ENCODE measurements around the gene MPPED2. TPM values are rescaled to one million over a fixed set of nuclear protein-coding genes. Genes with fewer than 3 reads are reported as not detected.

MPPED2 gene
- total RNA-seq, 1 donor from 2014 or later = 1.6 TPM

DNA sequence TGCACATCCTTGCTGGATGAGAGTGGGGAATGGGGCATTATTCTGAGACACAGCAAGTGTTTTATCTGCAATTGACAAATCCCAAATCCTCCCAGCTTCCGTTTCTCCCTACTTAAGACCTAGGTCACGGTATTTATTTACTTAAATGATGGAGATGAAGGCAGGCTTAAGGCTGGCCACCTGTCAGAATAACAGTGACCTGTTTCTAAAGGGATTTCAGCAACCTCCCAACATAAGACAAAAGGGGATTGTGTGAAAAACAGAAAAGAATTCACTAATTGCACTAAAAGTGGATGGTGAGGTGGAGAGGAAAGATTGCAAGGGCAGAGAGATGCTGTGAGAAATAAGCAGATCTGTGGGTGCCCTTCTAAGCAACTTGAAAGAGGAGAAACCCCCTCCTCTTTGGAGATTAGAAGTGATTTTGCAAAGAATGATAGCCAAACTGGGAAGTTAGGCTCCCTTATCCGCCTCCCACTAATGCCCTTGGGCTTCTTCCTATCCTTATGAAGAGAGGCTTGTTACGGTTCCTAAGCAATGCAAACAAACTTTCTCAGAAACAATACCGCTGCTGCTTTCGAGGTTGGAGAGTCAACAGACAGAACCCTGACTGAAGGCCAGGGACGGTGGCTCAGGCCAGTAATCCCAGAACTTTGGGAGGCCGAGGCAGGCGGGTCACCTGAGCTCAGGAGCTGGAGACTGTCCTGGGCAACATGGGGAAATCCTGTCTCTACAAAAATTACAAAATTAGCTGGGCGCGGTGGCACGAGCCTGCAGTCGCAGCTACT is 179.0 kb downstream of the MPPED2 start:
- Mint-ChIP-seq H3K4me1 (ENCODE audit: low read depth, unreplicated experiment) (no peaks in the 10 kb centered on the region), H3K27ac (ENCODE audit: unreplicated experiment) (no peak overlapping the region), H3K9me3 (ENCODE audit: unreplicated experiment) (no peaks in the 10 kb centered on the region), H3K36me3 (ENCODE audit: low read depth, unreplicated experiment) (no peaks in the 10 kb centered on the region), H3K27me3 (ENCODE audit: low read depth, unreplicated experiment) (peaks cover 18% of the 10 kb centered on the region), H3K4me3 (ENCODE audit: unreplicated experiment) (no peak overlapping the region)
- H3K4me1 ChIP-seq (ENCODE audit: insufficient read depth, low read length) = no peaks in the 10 kb centered on the region
- H3K4me2 ChIP-seq (ENCODE audit: low read length) = no peak overlapping the region
- no peaks in the 10 kb centered on the region for H4K20me1 ChIP-seq (ENCODE audit: insufficient read depth, low read length)
- H3K79me2 ChIP-seq (ENCODE audit: insufficient read depth, low read length) = no peaks in the 10 kb centered on the region
- TF ChIP-seq, protein P1, sequence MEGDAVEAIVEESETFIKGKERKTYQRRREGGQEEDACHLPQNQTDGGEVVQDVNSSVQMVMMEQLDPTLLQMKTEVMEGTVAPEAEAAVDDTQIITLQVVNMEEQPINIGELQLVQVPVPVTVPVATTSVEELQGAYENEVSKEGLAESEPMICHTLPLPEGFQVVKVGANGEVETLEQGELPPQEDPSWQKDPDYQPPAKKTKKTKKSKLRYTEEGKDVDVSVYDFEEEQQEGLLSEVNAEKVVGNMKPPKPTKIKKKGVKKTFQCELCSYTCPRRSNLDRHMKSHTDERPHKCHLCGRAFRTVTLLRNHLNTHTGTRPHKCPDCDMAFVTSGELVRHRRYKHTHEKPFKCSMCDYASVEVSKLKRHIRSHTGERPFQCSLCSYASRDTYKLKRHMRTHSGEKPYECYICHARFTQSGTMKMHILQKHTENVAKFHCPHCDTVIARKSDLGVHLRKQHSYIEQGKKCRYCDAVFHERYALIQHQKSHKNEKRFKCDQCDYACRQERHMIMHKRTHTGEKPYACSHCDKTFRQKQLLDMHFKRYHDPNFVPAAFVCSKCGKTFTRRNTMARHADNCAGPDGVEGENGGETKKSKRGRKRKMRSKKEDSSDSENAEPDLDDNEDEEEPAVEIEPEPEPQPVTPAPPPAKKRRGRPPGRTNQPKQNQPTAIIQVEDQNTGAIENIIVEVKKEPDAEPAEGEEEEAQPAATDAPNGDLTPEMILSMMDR (IDR thresholded peaks at IDR 0.05; ENCODE audit: insufficient read depth, low read depth, low read length) = no peak
- no peak for TF ChIP-seq EZH2 (IDR thresholded peaks at IDR 0.05; ENCODE audit: insufficient read depth, low read length)
- DNase-seq (ENCODE audit: low read depth) (no peak), FAIRE-seq (no peak)
- no peak overlapping the region for H3K4me3 ChIP-seq (ENCODE audit: insufficient read depth, low read depth, low read length)
- no peak overlapping the region for H3K9ac ChIP-seq (ENCODE audit: low read length)
- H2AFZ ChIP-seq (ENCODE audit: low read depth, low read length) = no peak overlapping the region
- H3K9me3 ChIP-seq (ENCODE audit: insufficient read depth, low read depth, low read length) = peaks cover 2% of the 10 kb centered on the region
- no peaks in the 10 kb centered on the region for H3K36me3 ChIP-seq (ENCODE audit: insufficient read depth, low read length)
- H3K27ac ChIP-seq (ENCODE audit: low read depth, low read length) = no peak overlapping the region
- no peaks in the 10 kb centered on the region for H3K27me3 ChIP-seq (ENCODE audit: insufficient read depth, low read length)

DNA sequence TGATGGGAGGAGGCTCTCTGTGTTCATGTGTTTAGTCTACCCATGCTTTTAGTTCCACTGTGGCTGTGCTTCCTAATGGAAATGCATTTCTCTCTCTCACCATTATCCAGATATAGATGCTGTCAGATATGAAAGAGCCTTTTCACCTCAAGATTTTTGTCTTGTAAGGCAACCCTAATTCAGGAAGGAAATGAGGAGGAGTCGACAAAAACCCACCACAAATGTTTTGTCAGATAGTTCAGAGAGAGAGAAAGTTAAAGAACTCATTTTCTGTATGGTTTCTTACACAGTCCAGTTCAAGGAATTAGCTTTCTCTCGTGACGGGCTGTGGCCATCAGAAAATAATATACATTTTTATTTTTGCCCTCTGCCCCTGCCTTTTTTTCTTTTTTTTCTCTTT is 180.8 kb downstream of the MPPED2 start:
- FAIRE-seq (no peak), DNase-seq (ENCODE audit: low read depth) (no peak)
- peaks cover 18% of the 10 kb centered on the region for H3K27me3 Mint-ChIP-seq (ENCODE audit: low read depth, unreplicated experiment)
- no peak overlapping the region for H3K27ac Mint-ChIP-seq (ENCODE audit: unreplicated experiment)
- H3K4me1 ChIP-seq (ENCODE audit: insufficient read depth, low read length) = no peaks in the 10 kb centered on the region
- no peaks in the 10 kb centered on the region for H3K27me3 ChIP-seq (ENCODE audit: insufficient read depth, low read length)
- H3K9me3 Mint-ChIP-seq (ENCODE audit: unreplicated experiment) = no peaks in the 10 kb centered on the region
- no peak overlapping the region for H3K4me3 Mint-ChIP-seq (ENCODE audit: unreplicated experiment)
- no peaks in the 10 kb centered on the region for H3K79me2 ChIP-seq (ENCODE audit: insufficient read depth, low read length)
- H3K27ac ChIP-seq (ENCODE audit: low read depth, low read length) = no peak overlapping the region
- no peak overlapping the region for H3K4me2 ChIP-seq (ENCODE audit: low read length)
- TF ChIP-seq, protein P1 (IDR thresholded peaks at IDR 0.05; ENCODE audit: insufficient read depth, low read depth, low read length) = no peak
- TF ChIP-seq EZH2 (IDR thresholded peaks at IDR 0.05; ENCODE audit: insufficient read depth, low read length) = no peak
- peaks cover 2% of the 10 kb centered on the region for H3K9me3 ChIP-seq (ENCODE audit: insufficient read depth, low read depth, low read length)
- no peak overlapping the region for H2AFZ ChIP-seq (ENCODE audit: low read depth, low read length)
- H3K9ac ChIP-seq (ENCODE audit: low read length) = no peak overlapping the region
- no peaks in the 10 kb centered on the region for H3K4me1 Mint-ChIP-seq (ENCODE audit: low read depth, unreplicated experiment)
- H3K4me3 ChIP-seq (ENCODE audit: insufficient read depth, low read depth, low read length) = no peak overlapping the region
- H3K36me3 Mint-ChIP-seq (ENCODE audit: low read depth, unreplicated experiment) = no peaks in the 10 kb centered on the region
- H3K36me3 ChIP-seq (ENCODE audit: insufficient read depth, low read length) = no peaks in the 10 kb centered on the region
- no peaks in the 10 kb centered on the region for H4K20me1 ChIP-seq (ENCODE audit: insufficient read depth, low read length)

DNA sequence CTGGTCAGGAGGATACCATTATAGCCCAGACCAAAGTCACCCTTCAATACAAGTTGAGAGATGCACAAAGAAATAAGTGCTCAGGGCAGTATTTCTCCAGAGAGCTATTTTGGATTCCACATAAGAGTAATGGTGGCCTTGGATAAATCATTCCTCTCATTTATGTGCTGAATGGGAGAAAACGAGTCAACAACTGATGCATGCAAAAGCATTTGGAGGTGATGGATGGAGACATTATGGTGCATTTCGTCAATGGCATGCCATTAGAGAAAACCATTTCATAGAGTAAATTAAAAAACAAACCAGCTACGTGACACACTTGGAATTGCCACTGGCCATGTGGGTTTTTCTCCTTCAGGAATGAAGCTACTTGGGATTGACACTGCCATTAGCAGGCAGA is 182.0 kb downstream of the MPPED2 start:
- H4K20me1 ChIP-seq (ENCODE audit: insufficient read depth, low read length) = no peaks in the 10 kb centered on the region
- H3K4me2 ChIP-seq (ENCODE audit: low read length) = no peak overlapping the region
- H3K36me3 ChIP-seq (ENCODE audit: insufficient read depth, low read length) = no peaks in the 10 kb centered on the region
- Mint-ChIP-seq H3K27ac (ENCODE audit: unreplicated experiment) (no peak overlapping the region), H3K9me3 (ENCODE audit: unreplicated experiment) (no peaks in the 10 kb centered on the region), H3K4me1 (ENCODE audit: low read depth, unreplicated experiment) (no peaks in the 10 kb centered on the region), H3K4me3 (ENCODE audit: unreplicated experiment) (no peak overlapping the region), H3K27me3 (ENCODE audit: low read depth, unreplicated experiment) (peaks cover 12% of the 10 kb centered on the region), H3K36me3 (ENCODE audit: low read depth, unreplicated experiment) (no peaks in the 10 kb centered on the region)
- no peak overlapping the region for H3K4me3 ChIP-seq (ENCODE audit: insufficient read depth, low read depth, low read length)
- peaks cover 2% of the 10 kb centered on the region for H3K9me3 ChIP-seq (ENCODE audit: insufficient read depth, low read depth, low read length)
- no peak for FAIRE-seq
- no peak overlapping the region for H3K27ac ChIP-seq (ENCODE audit: low read depth, low read length)
- H3K79me2 ChIP-seq (ENCODE audit: insufficient read depth, low read length) = no peaks in the 10 kb centered on the region
- H3K9ac ChIP-seq (ENCODE audit: low read length) = no peak overlapping the region
- H2AFZ ChIP-seq (ENCODE audit: low read depth, low read length) = no peak overlapping the region
- H3K27me3 ChIP-seq (ENCODE audit: insufficient read depth, low read length) = no peaks in the 10 kb centered on the region
- no peaks in the 10 kb centered on the region for H3K4me1 ChIP-seq (ENCODE audit: insufficient read depth, low read length)
- TF ChIP-seq, protein P1 (IDR thresholded peaks at IDR 0.05; ENCODE audit: insufficient read depth, low read depth, low read length) = no peak
- TF ChIP-seq EZH2 (IDR thresholded peaks at IDR 0.05; ENCODE audit: insufficient read depth, low read length) = no peak
- no peak for DNase-seq (ENCODE audit: low read depth)
